ENCODE measurements around the gene MMEL1.
A peak's percentile ranks its signal among the peaks of the same experiment; 100 is the strongest.

MMEL1 gene

GRCh38 chr1:2548068-2548589 is 84.7 kb downstream of the MMEL1 start (continued):
- TF ChIP-seq ZBTB17 (tag by site-specific recombination; IDR thresholded peaks at IDR 0.05) (no peak), KLF1 (tag by site-specific recombination; IDR thresholded peaks at IDR 0.05) (0 out of 2 replicates have a peak, but pooled peaks have one; percentile 22), IKZF3 (tag by site-specific recombination; IDR thresholded peaks at IDR 0.05) (no peak), ZNF585B (tag by site-specific recombination; IDR thresholded peaks at IDR 0.05) (no peak), HIC1 (tag by site-specific recombination; IDR thresholded peaks at IDR 0.05) (peak; percentile 63; the same call in 1 of the 2 replicates), ZNF837 (tag by site-specific recombination; IDR thresholded peaks at IDR 0.05) (no peak), PATZ1 (tag by site-specific recombination; IDR thresholded peaks at IDR 0.05) (no peak)

- Histone ChIP-seq H3K36me3 (ENCODE audit: control insufficient read depth in 2 of 2, insufficient read depth in 1 of 2, low read length in 2 of 2) (no peaks in the 10 kb centered on the region), H3K27ac (ENCODE audit: extremely low read depth, low read depth, low read length) (no peak overlapping the region; the same call in 1 of the 2 replicates), H3K9me3 (ENCODE audit: control insufficient read depth, insufficient read depth, low read depth, low read length) (no peaks in the 10 kb centered on the region), H3K4me3 (ENCODE audit: low read depth, low read length) (peak overlapping the region; percentile 41), H3K4me1 (ENCODE audit: control insufficient read depth, insufficient read depth, low read length) (no peaks in the 10 kb centered on the region; the same call in 1 of the 2 replicates)
- POLR2A ChIA-PET: interaction anchor here (0.5 to 2.9 kb wide), 4 partner anchors 14 to 1646 kb away, joined by 3 to 33 read pairs (median 5); partner anchors contain the start of genes PANK4 and PEX10
- CTCF ChIA-PET: interaction anchor here (0.7 to 3.8 kb wide), 20 partner anchors 12 to 964 kb away, joined by 3 to 31 read pairs (median 4); partner anchors contain the start of genes FAAP20, PANK4 and PEX10
- TF ChIP-seq ZNF362 (tag by site-specific recombination; IDR thresholded peaks at IDR 0.05): no peak
- 0 out of 2 replicates have a peak, but pooled peaks have one; percentile 7 for TF ChIP-seq ZNF121 (tag by site-specific recombination; IDR thresholded peaks at IDR 0.05)
- no peak for TF ChIP-seq SP3 (tag by site-specific recombination; IDR thresholded peaks at IDR 0.05)
- no peak for TF ChIP-seq ZNF530 (tag by site-specific recombination; IDR thresholded peaks at IDR 0.05; ENCODE audit: low read depth)
- TF ChIP-seq ZNF341 (tag by site-specific recombination; IDR thresholded peaks at IDR 0.05; ENCODE audit: low read depth): peak; percentile 96
- TF ChIP-seq ZNF596 (tag by site-specific recombination; IDR thresholded peaks at IDR 0.05): no peak
- no peak for TF ChIP-seq HOXA7 (CRISPR knock-in tag; IDR thresholded peaks at IDR 0.05; ENCODE audit: borderline replicate concordance)
- no peak for TF ChIP-seq KLF10 (tag by site-specific recombination; IDR thresholded peaks at IDR 0.05)
- TF ChIP-seq YY1 (tag by site-specific recombination; IDR thresholded peaks at IDR 0.05): peak; percentile 82
- no peak; the same call in 1 of the 2 replicates for TF ChIP-seq ZNF16 (tag by site-specific recombination; IDR thresholded peaks at IDR 0.05; ENCODE audit: low read depth)
- no peak for TF ChIP-seq TCF7L2 (IDR thresholded peaks at IDR 0.05; ENCODE audit: borderline replicate concordance, low read depth, low read length)
- TF ChIP-seq ZNF549 (tag by site-specific recombination; IDR thresholded peaks at IDR 0.05): no peak
- no peak; the same call in 1 of the 2 replicates for TF ChIP-seq ZNF394 (tag by site-specific recombination; IDR thresholded peaks at IDR 0.05; ENCODE audit: borderline replicate concordance)
- TF ChIP-seq ZNF221 (tag by site-specific recombination; IDR thresholded peaks at IDR 0.05; ENCODE audit: borderline replicate concordance): no peak
- no peak for TF ChIP-seq ZNF580 (tag by site-specific recombination; IDR thresholded peaks at IDR 0.05)
- TF ChIP-seq SALL2 (tag by site-specific recombination; IDR thresholded peaks at IDR 0.05; ENCODE audit: borderline replicate concordance): no peak
- TF ChIP-seq ZNF354C (tag by site-specific recombination; IDR thresholded peaks at IDR 0.05; ENCODE audit: borderline replicate concordance, low read depth): no peak
- no peak for TF ChIP-seq ZNF843 (tag by site-specific recombination; IDR thresholded peaks at IDR 0.05)
- peak; percentile 99 for TF ChIP-seq ZIC2 (tag by site-specific recombination; IDR thresholded peaks at IDR 0.05)
- TF ChIP-seq ZNF223 (tag by site-specific recombination; IDR thresholded peaks at IDR 0.05): no peak
- no peak for TF ChIP-seq ZNF585B (tag by site-specific recombination; IDR thresholded peaks at IDR 0.05)
- TF ChIP-seq BCL11A (tag by site-specific recombination; IDR thresholded peaks at IDR 0.05; ENCODE audit: low read depth): peak; percentile 89
- no peak for TF ChIP-seq ZNF184 (tag by site-specific recombination; IDR thresholded peaks at IDR 0.05)
- TF ChIP-seq KLF9 (tag by site-specific recombination; IDR thresholded peaks at IDR 0.05; ENCODE audit: low read depth): no peak
- TF ChIP-seq YY2 (tag by site-specific recombination; IDR thresholded peaks at IDR 0.05): peak; percentile 84
Measured at GRCh38 chr1:2547210-2548067, 85.4 kb downstream of the MMEL1 start.
